GM21529 (cell line): ENCODE results near the gene ERBB2.
A peak's percentile ranks its signal among the peaks of the same experiment; 100 is the strongest.
"Not testable (repeated sequence)": the region's sequence is repeated elsewhere in the genome, so short reads cannot be mapped to it uniquely, and the experiment has no call there.

Experiments
- ATAC-seq: cut with Tn5 transposase; IDR thresholded peaks from one replicate; pipeline ENCODE4 v1.9.1; 2021; ENCODE audit not compliant: unreplicated experiment

Gene ERBB2

DNA sequence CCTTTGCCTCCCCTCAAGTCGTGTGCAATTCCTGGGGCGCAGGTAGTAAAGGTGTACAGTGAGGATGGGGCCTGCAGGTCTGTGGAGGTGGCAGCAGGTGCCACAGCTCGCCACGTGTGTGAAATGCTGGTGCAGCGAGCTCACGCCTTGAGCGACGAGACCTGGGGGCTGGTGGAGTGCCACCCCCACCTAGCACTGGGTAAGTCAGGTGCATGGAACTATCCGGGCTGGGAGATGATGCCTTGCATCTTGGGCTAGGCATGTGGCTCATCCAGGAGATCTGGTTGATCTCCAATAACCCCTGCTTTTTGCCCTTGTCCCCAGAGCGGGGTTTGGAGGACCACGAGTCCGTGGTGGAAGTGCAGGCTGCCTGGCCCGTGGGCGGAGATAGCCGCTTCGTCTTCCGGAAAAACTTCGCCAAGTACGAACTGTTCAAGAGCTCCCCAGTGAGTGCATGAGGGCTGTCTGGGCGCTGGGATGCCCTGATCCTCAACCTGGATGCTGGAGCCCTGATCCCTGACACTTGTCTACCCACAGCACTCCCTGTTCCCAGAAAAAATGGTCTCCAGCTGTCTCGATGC, 43.1 kb downstream of the ERBB2 start:
- no peak for ATAC-seq

DNA sequence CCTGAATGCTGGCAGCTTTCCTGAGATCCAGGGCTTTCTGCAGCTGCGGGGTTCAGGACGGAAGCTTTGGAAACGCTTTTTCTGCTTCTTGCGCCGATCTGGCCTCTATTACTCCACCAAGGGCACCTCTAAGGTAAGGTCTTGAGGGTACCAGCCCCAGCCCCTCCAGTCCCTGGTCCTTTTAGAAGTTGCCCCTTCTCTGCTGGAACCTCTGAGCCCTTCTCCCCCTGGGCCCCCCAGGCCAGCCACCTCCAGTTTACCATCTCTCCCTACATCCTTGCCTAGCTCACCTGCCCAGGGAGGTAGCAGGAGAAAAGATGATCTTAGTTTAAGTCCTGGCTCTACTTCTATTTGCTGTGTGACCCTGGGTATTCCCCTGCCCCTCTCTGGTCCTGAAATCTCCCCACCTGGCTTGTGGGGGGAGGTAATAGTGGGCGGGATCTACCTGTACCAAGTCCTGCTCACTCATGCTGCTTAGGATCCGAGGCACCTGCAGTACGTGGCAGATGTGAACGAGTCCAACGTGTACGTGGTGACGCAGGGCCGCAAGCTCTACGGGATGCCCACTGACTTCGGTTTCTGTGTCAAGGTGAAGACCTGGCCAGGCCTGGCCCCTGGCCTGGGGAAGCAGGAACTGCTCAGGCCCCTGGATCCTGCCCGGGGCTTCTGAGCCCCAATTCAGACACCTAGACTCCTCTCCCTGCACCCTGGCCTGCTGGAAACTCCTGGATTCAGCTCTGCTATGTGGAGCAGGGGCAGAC, 44.4 kb downstream of the ERBB2 start:
- ATAC-seq, result no peak

DNA sequence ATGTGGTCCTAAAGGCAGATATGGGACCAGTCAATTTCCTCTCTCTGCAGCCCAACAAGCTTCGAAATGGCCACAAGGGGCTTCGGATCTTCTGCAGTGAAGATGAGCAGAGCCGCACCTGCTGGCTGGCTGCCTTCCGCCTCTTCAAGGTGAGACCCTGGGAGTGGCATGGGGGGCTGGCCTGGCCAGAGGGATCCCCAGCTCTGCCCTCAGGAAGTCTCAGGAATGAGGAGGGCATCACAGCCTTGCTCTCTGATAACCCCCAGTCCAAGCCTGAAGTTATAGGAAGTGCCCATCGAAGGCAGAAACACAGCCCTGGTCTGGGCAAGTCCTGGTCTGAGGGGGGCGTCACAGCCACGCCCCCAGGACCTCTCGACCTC, 45.0 kb downstream of the ERBB2 start:
- ATAC-seq, result no peak

DNA sequence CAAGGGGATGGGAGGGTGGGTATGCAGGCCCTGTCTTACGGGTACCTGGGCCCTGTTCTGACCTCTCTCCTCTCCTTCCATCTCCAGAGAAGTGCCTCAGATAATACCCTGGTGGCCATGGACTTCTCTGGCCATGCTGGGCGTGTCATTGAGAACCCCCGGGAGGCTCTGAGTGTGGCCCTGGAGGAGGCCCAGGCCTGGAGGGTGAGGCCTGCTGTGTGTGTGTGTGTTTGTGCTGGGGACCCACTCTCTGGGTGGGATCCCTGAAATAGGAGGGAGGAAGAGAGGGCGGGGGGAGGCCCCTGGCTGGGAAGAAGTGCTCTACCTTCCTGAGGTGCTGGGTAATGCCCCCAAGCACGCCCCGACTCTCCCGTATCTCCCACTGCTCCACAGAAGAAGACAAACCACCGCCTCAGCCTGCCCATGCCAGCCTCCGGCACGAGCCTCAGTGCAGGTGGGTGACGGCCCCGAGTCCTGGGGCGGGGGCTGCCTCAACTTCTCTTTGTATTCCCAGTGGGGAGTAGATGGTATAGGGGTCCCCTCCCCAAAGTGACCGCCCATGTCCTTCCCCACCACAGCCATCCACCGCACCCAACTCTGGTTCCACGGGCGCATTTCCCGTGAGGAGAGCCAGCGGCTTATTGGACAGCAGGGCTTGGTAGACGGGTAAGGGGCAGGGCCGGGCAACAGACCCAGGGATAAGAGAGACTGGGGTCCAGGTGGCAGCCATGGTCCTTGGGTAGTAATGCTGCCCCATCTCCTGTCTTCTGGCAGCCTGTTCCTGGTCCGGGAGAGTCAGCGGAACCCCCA, 45.7 kb downstream of the ERBB2 start:
- no peak for ATAC-seq

DNA sequence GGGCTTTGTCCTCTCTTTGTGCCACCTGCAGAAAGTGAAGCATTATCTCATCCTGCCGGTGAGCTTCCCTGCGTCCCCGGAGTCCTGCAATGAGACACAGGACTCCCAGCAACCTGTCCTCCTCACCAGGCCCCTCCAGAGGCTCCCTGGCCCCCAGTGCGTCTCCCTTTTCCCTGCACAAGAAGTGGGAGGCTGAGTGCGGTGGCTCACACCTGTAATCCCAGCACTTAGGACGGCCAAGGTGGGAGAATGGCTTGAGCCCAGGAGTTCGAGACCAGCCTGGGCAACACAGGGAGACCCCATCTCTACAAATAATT, 46.2 kb downstream of the ERBB2 start:
- no peak for ATAC-seq

DNA sequence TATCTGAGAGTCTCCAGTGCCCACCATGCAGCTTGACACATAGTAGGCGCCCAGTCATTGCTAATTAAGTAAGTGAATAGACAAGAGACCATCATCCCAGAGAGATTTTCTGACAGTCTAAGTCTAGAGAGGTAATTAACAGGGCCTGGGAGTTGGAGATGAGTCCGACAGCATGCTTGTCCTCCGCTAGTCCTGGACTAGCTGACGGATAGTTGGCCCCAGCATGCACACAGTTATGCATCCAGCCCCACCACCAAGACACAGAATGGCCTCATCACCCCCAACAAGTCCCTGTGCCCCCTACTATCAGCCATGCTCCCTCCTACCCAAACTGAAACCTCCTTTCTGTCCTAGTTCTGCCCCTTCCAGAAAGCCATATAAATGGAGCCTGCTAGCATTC, 47.9 kb downstream of the ERBB2 start:
- ATAC-seq, result no peak

DNA sequence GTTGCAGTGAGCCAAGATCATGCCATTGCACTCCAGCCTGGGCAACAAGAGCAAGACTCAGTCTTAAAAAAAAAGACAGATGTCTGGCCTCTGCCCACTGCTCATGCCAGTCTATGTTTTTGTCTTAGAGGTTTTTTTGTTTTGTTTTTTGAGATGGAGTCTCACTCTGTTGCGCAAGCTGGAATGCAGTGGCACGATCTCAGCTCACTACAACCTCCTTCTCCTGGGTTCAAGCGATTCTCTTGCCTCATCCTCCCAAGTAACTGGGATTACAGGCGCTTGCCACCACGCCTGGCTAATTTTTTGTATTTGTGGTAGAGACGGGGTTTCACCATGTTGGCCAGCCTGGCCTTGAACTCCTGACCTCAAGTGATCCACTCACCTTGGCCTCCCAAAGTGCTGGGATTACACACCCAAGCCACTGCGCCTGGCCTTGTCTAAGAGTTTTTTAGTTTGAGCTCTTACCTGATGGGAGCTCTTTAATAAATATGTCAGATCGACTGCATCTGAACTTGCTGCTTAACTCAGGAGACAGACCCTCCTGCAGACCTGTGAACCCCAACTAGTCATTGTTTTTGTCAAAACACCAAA, 48.7 kb downstream of the ERBB2 start:
- not testable (repeated sequence) for ATAC-seq

DNA sequence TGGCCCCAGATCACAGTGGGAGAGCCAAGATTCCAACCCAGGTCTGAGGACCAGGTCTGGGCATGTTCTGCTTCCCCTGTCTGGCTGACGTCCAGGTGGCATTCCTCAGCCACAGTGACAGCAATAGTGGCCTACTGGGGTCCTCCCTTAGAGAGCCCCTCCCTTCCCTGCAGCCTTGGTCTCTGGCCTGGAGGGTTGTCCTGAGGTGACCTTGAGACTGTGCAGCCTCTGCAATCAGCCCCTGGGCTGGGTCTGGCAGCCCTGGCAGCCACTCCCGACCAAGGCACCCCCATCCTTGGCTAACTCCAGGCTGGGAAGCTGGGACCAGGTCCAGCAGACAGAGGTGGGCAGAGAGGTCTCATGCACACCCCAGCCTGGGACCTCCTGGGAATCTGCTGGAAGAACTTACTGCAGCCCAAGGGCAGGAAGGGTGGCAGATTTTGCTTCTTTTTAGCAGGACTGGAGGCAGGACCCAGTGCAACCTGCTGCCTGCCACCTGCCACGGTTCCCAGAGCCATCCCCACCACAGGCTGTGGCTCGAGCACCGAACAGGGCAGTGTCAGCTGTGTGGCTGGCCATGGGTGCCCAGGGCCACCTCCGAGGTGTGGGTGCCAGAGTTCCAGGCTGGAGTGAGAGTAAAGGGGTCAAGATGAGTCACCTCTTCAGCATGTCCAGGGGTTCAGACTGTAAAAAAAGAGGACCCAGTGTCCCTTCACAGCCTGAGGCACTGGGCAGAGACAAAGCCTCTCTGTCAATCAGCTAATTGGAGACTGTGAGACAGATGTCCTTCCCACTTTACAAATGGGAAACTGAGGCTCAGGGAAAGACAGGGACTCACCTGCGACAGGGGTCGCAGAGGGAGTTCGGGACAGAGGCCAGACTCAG, 50.5 kb downstream of the ERBB2 start:
- no peak for ATAC-seq

DNA sequence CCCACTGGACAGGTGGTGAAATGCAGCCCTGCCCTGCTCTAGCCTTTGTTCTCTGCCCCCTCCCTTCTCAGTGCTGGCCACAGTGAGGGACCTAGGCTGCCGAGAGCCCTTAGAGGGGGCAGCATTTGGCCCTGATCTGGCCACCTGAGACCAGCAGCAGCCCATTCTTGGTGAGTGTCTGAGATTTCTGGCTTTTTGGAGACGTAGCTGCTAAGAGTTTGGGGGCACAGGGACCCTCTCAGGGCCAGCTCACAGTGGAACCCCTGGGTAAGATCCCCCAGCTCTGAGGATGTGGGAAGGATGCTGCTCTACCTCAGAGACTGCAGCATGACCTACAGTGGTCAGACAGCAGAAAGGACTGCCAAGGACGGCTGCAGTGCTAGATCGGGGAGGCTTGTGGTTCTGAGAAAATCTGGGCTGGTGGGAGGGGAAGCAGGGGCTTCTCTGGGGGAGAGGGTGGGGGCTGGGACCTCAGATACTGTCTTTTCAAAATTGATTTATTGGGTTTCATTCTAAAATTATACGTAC, 51.2 kb downstream of the ERBB2 start:
- ATAC-seq, result no peak

DNA sequence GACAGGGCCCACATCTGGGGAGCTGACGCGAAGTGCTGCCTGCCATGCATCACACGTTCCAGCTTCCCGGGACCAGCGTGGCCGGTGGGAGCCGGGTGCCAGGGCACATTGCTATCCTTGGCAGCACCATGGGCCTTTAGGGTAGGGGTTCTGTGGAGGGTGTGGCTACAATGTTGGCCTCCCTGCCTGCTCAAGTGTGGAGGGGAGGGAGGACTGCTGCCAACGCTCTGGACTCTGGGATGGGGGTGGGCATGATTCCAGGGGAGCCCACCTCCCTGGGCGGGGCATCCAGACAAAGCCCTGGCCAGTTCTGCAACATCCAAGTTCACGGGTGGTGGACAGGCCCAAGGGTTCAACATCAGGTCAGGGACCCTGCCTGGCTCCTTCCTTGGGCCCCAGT, 51.8 kb downstream of the ERBB2 start:
- no peak for ATAC-seq

DNA sequence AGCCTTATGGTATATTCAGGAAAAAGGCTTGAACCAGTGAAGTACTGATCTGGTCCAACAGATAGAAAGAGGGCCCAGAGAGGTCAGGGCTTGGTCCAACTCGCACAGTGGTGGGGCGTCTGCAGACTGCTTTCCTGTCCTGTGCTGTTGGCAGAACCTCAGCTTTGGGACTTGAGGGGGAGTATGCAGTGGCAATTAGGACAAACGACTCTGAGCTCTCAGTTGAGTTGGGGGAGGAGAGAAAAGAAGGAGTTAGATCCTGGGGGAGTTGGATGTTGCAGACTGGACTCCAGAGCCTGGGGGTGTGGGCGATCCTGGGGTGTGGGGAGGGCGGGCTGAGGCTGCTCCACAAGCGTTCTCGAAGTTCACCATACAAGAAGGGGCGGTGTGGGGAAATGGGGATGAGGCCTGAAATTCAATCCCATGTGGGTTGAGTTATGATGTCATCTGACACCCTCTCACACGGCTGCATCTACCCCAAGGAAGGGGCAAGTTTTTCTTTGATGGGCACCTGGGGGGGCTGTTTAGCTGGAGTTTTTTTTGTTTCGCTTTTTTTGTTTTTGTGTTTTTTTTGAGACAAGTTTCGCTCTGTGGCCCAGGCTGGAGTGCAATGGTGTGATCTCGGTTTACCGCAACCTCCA, 52.5 kb downstream of the ERBB2 start:
- no peak for ATAC-seq

DNA sequence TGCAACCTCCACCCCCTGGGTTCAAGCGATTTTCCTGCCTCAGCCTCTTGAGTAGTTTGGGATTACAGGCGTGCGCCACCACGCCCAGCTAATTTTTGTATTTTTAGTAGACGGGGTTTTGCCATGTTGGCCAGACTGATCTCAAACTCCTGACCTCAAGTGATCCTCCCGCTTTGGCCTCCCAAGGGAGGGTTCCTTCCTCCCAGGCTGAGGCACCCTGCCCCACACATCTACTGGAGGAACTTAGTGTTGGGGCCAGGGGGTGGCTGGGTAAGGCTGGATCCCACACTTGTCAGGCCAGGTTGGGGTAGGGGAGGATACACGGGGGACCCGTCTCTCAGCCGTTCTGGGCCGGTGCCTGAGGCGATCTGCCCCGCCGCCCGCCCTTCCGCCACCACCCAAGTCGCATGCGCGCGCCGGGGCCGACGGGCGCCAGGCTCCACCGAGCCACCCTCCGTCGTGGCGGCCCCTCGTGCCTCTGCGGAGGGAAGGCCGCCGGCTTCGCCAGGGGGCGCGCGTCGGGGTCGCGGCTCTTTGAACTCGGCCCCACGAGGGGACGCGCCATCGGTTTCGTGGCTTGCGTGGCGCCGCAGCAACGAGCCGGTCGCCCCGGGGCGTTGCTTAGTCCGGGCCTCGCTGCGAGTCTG, 53.8 kb downstream of the ERBB2 start:
- ATAC-seq, result peak; percentile 18

DNA sequence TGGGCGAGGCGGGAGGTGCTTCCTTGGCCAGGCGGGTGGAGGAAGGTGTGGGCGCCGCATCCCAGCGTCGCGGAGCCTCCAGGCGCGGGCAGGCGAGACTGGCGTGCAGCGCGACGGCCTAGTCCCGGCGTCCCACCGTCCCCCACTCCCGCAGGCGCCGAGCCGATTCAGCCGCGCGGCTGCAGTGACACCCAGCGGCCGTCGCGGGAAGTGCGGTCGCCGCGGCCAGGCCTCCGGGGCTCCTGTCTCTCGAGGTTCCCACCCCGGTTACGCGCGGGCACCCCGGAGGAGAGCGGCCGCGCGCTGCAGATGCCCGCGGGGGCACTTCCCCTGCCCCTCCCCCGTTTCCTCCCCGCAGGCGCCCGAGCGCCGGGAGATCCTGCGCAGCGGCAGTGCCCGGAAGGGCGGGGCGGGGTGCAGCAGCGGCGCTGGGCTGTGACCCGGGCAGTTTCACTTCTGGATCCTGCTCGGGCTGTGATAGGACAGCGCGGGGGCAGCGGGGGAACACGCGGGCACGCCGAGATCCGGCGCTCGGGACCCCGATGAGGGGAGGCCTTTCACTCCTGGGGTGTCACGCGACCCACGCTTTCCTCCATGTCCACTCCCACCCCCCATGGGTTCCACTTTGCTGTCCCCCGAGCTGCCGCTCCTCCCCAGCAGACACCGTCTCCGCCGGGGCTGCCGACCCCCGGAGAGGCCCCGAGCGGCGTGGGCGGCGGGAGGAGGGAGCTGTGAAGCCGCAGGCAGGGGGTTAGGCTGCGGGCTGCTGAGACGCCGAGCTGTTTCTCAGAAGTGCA, 54.5 kb downstream of the ERBB2 start:
- ATAC-seq, result peak; percentile 56

DNA sequence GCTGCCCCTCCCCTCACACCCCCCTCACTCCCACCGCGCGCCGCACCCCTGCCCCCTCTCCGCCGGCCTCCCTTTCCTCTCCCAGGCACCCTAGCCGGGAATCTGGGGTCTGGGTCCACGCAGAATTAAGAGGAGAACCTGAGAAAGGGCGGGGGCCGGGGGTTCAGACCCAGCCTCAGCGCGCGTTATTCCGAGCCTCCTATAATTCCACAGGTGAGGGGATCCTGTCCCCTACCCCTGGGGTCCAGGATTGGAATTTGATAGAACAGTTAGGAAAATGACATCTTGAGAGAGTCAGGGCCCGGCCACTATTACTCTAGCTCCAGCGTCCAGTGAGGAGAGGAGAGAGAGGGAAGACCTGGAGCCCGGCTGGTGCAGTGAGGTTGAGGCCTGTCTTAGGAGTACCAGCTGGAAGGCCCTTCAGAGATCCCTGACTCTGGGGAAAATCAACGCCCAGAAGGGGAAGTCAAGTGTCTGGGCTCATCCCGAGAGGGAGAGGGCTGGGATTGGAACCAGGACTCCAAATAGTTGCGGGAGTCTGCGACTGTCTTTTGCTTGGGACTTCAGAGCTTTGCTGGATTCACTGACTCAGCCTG, 55.2 kb downstream of the ERBB2 start:
- no peak for ATAC-seq

DNA sequence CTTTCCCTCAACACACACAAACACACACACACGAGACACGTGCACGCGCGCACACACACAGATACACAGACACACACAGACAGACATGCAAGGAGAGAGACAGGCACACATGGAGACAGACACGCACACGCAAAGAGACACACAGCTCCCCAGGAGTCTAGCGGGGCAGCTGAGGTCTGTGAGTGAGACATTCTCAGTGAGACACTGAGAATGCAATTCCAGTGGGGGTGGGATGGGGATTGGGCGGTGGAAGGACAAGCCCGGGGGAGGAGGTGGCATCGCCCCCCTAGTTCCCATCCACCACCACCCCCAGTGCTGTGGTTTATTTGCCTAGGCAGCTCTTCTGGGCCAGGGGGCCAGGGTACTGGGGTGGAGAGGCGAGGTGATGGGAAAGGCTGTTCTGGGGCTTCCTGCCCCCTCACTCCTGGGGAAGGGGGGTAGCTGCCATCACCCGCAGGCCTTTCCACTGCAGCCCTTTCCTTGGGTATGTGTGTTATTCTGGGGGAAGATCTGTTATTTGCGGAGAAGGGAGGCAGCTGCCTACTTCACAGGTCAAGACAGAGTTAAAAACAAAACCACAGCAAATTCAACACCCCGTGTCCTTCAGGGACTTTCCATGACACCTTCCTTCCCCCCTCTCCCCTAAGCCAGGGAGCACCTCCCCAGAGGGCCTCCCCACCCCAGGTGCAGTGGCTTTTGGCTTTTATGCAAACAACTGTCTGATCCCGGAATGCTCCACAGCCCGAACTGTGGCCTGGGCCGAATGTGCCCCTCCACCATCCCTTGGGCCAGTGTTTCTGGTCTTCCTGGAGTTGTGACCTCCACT, 55.9 kb downstream of the ERBB2 start:
- ATAC-seq, result peak; percentile 19

DNA sequence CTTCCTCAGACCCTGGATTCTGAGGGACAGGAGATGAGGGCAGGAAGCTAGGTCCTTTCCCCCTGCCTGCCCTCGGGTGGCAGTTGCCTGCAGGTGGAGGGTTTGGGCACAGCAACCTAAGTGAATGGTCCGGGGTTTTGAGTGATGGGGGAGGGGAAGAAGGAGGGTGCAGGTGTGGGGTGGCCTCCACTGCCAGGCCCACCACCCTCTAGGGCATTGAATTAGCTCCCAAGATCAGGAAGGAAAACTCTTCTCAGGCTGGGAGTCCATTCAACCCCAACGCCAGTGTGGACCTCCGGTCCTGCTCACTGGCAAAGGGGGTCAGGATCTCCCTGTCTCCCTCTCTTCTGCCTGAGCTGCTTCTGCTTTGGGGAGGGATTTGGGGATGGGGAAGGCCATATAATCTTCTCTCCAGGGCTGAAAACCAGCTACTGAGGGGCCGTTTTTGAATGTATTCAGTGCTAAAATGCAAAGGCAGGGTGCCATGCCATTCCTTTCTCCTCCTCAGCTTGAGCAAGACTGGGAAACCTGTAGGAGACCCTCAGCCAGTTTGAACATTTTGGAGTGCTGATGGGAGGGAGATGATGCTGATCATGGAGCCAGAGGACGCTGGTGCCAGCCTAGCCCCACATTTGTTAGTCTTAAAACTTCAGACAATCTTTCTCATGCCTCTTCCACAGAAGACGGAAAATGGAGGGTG, 56.7 kb downstream of the ERBB2 start:
- no peak for ATAC-seq

DNA sequence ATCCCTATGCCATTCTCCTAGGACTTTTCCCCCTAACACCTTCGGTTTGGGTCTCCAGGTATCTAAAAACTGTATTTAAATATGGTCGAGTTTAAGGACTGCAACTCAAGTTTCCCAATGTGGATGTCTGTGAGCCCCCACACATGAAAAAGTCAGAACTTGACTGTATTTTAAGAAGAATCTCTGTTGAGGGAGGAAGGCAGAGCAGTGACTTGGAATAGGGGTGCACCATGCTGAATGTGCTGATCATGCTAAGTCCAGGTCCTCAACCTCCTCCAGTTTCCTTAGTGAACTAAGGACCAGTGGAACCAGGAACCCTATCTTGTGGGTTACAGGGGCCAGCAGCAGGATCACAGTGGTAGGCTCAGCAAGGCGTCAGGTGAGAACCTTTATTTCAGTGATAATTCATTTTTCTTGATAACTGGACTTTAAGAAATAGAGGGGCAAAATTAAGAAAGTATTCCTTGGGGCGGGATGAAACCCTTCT, 57.4 kb downstream of the ERBB2 start:
- ATAC-seq, result no peak
